B cell (primary cell): ENCODE measurements around the gene FAM168B.

ENCODE experiments used
- CTCF ChIP-seq: fragments of 200-600 bp; IDR thresholded peaks from one replicate; pipeline ENCODE4 v1.8.0; 2022; ENCODE audit warnings: antibody characterized with exemption, mild to moderate bottlenecking
- EZH2 ChIP-seq: IDR thresholded peaks from 2 replicates; pipeline ENCODE4 v1.6.1; 2012; ENCODE audit warnings: borderline replicate concordance, low read depth, mild to moderate bottlenecking, moderate library complexity, low read length; ENCODE audit not compliant: insufficient read depth, poor library complexity, severe bottlenecking

GRCh38 chr2:131103165-131103564, 9.9 kb upstream of the FAM168B start:
- TF ChIP-seq CTCF, result no peak
- TF ChIP-seq EZH2, result no peak
